Stimulated activated CD8-positive, alpha-beta memory T cell treated with anti-CD3 and anti-CD28 coated beads, Interleukin-12 subunit alpha, Interleukin-12 subunit beta, amount 100 ng/mL, for 24 hours (primary cell): ENCODE data around the gene ESM1.
"Not testable (repeated sequence)": the region's sequence is repeated elsewhere in the genome, so short reads cannot be mapped to it uniquely, and the experiment has no call there.

Source experiments
- DNase-seq: peaks from one replicate; pipeline ENCODE4 v3.0.0-alpha.2; 2020; ENCODE audit errors: extremely low read depth

The ESM1 gene, protein sequence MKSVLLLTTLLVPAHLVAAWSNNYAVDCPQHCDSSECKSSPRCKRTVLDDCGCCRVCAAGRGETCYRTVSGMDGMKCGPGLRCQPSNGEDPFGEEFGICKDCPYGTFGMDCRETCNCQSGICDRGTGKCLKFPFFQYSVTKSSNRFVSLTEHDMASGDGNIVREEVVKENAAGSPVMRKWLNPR

DNA sequence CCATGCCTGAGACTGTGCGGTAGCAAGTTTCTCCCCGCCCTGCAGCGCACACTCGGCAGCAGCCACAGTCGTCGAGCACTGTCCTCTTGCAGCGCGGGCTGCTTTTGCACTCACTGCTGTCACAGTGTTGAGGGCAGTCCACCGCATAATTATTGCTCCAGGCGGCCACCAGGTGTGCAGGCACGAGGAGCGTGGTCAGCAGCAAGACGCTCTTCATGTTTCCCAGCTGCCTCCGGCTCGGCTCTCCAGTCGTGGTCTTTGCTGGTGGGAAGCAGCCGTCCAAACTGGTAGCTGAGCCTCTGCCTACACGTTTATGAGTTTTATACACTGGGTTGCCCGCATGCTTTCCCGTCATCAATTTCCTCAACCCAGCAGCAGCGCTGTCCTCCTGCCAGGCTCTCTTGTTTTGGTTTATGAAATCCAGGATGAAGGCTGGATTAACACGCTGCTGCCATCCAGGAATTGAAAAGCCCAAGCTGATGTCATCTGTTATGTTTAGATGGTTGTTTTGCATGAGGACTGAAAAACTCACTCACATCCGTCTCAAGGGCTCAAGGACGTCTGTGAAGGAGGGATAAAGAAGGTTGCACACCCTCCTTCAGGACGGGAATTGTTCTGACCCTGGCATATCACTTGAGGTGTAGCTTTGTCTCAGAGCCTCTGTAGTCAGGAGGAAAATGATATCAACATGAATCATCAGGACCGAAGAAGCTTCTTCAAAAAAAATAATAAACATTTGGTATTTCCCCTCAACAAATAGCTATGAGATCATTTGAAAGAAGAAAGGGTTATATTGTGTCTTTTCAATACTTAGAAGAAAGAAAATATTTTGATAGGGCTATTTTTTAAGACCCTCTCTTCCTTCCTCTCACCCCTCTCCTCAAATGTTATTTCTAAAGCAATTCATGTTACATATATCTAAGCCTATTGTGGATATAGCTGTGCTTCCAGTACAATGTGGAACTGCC, at the start of gene ESM1:
TSS of gene ESM1 (minus strand) at position 293 of the 968 bp plus-strand sequence. CDS start at position 217, 76 bp downstream.
- no peak for DNase-seq

- DNase-seq, result no peak
These were observed 48.2 kb upstream of the ESM1 start for GRCh38 chr5:55033568-55033967.

DNA sequence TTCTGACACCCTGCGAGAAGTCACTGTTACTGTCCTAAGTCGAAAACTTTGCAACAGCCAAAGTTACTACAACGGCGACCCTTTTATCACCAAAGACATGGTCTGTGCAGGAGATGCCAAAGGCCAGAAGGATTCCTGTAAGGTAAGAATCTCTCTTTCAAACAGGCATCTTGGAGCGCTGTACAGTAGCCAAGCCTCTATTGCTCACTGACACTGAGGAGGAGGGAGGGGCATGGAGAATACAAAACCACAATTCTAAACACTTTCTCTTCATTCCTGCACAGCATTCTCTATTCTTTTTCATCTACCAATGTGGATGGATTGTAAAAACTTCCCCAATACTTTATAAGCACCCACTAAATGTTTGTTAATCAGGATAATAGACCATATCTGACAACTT, 46.1 kb upstream of the ESM1 start:
- DNase-seq, result no peak

- DNase-seq, result no peak
These were observed 45.4 kb upstream of the ESM1 start for GRCh38 chr5:55030676-55031369.

DNA sequence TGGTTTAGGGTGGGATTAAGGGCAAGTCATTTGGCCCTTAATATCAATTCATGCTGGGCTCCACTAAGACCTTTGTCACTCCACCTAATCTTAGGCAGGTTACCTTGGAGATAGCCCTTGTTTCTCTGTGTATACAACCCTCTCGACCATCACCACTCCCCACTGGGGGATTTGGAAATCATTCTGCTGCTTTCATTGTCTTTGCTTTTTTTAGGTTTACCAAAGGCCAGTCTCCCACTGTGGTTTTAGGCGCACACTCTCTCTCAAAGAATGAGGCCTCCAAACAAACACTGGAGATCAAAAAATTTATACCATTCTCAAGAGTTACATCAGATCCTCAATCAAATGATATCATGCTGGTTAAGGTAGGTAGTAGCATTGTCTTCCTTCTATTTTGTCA, 44.8 kb upstream of the ESM1 start:
- no peak for DNase-seq

- DNase-seq, result no peak
These were observed 42.2 kb upstream of the ESM1 start for GRCh38 chr5:55027595-55027994.

DNA sequence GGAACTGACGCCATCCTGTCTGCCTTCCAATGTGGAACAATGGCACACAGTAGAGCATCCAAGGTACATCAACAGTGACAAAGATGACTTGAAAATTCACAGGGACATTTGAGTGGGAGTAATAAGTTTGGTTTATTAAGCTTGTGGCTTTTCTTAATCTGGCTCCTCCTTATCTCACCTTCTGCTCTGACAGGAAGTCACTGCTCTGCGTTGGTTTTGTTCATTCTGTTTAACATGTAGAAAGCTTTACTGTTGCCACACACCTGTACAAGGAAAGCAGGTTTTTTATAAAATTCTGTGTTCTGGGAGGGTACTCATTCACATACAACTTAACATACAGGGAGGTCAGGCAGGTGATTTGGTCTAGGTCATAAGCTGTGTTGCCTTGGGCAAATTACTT, 37.1 kb upstream of the ESM1 start:
- DNase-seq, result no peak

GRCh38 chr5:55021821-55022220, 36.4 kb upstream of the ESM1 start:
- no peak for DNase-seq

GRCh38 chr5:55021410-55021809, 36.0 kb upstream of the ESM1 start:
- no peak for DNase-seq

DNA sequence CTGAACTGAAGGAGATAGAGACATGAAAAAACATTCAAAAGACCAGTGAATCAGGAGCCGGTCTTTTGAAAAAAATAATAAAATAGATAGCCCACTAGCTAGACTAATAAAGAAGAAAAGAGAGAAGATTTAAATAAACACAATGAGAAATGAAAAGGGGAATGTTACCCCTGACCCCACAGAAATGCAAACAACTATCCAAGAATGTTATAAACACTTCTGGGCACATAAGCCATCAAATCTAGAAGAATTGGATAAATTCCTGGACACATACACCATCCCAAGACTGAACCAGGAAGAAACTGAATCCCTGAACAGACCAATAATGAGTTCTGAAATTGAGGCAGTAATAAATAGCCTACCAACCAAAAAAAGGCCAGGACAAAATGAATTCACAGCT, 24.8 kb upstream of the ESM1 start:
- DNase-seq, result not testable (repeated sequence)

- no peak for DNase-seq
These were observed 19.3 kb upstream of the ESM1 start for GRCh38 chr5:55004729-55005128.

DNA sequence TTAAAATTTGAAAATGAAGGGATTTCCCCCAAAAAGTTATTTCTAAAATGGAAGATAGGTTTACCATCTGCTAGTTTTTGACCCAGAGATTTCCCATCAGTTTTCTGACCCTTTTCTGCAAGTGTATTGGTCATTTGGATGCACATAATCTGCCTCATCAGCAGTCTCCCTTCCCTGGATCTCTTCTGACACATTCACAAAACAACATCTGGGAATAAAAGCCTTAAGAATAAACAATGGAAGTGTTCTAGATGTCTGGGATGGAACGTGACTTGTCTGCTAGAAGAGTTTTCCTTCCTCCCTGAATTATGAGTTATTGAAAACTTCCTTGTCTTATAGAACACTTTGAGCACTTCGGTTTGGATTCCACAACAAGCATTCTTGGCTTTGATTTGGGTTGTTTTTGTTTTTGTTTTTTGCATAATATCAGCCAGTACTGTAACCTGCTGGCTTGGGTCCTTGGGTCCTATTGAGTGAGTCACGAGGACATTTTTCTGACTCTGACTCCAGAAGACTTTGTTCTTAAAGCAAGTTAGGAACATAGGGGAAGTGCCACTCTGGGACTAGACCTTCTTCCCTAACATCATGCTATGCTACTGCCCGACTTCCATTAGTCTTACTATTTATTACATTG, 18.2 kb upstream of the ESM1 start:
- DNase-seq, result no peak

DNA sequence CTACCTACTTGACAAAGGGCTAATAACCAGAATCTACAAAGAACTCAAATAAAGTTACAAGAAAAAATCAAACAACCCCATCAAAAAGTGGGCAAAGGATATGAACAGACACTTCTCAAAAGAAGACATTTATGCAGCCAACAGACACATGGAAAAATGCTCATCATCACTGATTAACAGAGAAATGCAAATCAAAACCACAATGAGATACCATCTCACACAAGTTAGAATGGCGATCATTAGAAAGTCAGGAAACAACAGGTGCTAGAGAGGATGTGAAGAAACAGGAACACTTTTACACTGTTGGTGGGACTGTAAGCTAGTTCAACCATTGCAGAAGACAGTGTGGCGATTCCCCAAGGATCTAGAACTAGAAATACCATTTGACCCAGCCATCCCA, 16.8 kb upstream of the ESM1 start:
- DNase-seq, result not testable (repeated sequence)

DNA sequence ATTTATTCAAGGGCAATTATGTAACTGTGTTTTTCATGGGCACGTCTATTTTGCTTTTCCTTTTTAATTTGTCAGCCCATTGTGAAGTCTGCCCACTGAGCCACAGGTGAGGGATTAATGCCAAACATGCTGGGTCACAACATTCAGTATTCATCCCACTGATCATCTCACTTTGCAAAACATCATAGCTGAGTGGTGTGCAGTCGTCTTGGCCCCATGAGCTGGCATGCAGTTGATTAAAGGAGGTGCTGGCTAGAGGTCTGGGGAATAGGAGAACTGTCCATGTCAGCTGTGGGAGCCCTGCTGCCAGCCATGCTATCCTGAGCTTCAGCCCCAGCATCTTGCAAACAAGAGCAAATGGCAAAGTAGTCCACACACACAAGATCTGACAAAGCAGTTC, 11.7 kb upstream of the ESM1 start:
- DNase-seq, result no peak

GRCh38 chr5:54996466-54996865, 11.1 kb upstream of the ESM1 start:
- no peak for DNase-seq

GRCh38 chr5:54995168-54995567, 9.8 kb upstream of the ESM1 start:
- DNase-seq, result no peak

GRCh38 chr5:54994628-54995027, 9.2 kb upstream of the ESM1 start:
- no peak for DNase-seq

- no peak for DNase-seq
These were observed 7.9 kb upstream of the ESM1 start for GRCh38 chr5:54993318-54993717.

DNA sequence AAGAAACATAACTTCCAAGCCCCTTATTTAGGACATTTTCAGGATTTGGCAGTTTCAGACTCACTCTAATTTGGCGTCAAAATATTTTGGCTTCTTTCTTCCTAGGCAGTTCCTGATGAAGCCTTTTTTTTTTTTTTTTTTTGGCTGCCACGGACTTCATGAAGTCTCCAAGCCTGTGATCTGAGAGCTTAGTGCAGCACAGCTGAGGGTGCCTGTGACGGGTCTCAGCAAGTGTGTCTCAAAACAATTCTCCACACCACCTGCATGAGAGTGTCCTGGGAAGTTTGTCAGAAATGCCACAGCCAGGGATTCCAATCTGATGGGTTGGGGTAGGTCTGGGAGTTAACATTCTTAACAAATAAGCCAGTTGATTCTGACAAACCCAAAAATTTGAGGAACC, 6.0 kb upstream of the ESM1 start:
- DNase-seq, result no peak

DNA sequence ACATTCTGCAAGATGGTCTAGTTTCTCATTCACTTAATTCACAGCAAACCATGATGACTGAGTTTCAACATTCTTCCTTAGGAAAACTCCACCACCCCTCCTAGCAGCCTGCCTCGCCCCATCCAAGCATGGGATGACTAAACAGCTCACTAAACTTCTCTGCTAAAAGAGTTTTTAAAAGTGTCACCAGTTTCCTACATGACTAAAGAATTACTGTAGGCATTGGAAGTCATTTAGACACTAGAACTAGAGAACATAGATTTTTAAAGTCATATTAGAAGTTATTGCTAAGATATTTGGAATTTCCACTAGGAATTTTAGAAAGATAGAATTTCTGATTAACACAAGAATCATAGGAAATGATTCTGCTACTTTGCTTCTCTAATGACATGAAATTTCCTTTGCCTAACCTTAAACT, 5.5 kb upstream of the ESM1 start:
- DNase-seq, result no peak

- DNase-seq, result no peak
These were observed 3.4 kb upstream of the ESM1 start for GRCh38 chr5:54988817-54989216.

DNA sequence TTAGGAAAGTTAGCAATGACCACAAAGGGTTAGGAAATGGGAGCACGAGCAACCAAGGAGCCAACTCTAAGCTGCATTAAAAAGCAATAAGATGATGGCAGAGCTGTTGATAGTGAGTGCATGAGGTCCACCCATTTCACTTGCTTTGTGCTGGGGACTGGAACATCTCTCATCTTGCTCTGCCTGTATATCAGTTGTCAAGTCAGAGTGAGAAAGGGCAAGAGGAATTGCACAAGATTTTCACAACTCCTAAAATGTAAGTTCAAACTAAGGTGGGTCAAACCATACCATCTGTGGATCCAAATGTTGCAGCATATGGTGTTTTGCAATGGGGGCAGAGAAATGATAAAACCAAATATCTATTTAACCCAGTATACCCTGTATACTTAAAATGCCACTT, 2.8 kb upstream of the ESM1 start:
- no peak for DNase-seq
